Cardiac muscle cell (in vitro differentiated cells and primary cell): ENCODE results near the gene IKZF5. TPM values are rescaled to one million over a fixed set of nuclear protein-coding genes. Genes with fewer than 3 reads are reported as not detected.

Experiments
- DNase-seq, 2 donors: peaks; one replicate each; pipeline versions ENCODE4 v3.0.0 to v3.0.0-alpha.2; 2010 to 2017; ENCODE audit warnings: low read depth in 1 of 2, low spot score in 1 of 2
- H3K27ac ChIP-seq: fragments of 200-600 bp; sonication (generic); 2 replicates; pipeline ENCODE4 v1.5.1; 2016
- H3K27me3 ChIP-seq: fragments of 200-600 bp; sonication (generic); 2 replicates; pipeline ENCODE4 v1.6.0; 2016; ENCODE audit warnings: control low read depth
- H3K36me3 ChIP-seq: fragments of 200-600 bp; sonication (generic); 2 replicates; pipeline ENCODE4 v1.5.1; 2016; ENCODE audit warnings: control low read depth
- H3K4me1 ChIP-seq: fragments of 200-600 bp; sonication (generic); 2 replicates; pipeline ENCODE4 v1.8.1; 2017; ENCODE audit warnings: low read depth, mild to moderate bottlenecking, mixed run types
- H3K4me3 ChIP-seq: fragments of 200-600 bp; sonication (generic); 2 replicates; pipeline ENCODE4 v1.5.1; 2016; ENCODE audit warnings: mild to moderate bottlenecking
- H3K9me3 ChIP-seq: fragments of 200-600 bp; sonication (generic); 2 replicates; pipeline ENCODE4 v1.5.1; 2017; ENCODE audit warnings: low read depth, mild to moderate bottlenecking, control low read depth
- polyA plus RNA-seq: library from polyadenylated mRNA; unstranded; fragments of >200 nt; fragmentation: Nextera tagmentation; extraction: Ambion mirVana; gene quantifications from 2 replicates; pipeline ENCODE4 v1.2.1, GENCODE V29; 2016
- total RNA-seq: library from RNA; depleted of rRNA; stranded (reverse); fragments of >200 nt; gene quantifications from 2 replicates; pipeline ENCODE4 v1.2.3, GENCODE V29; 2016
- TF ChIP-seq, protein P1 (sequence below): IDR thresholded peaks from 2 replicates; pipeline ENCODE4 v1.5.1; 2012; ENCODE audit warnings: low read depth, mild to moderate bottlenecking, low read length

IKZF5 gene
- total and polyA plus RNA-seq, 2 experiments from 2014 or later, result 6.0 to 7.9 TPM

GRCh38 chr10:122998360-122998917, 10.2 kb downstream of the IKZF5 start:
- Histone ChIP-seq H3K9me3 (no peaks in the 10 kb centered on the region), H3K4me1 (no peaks in the 10 kb centered on the region), H3K27ac (no peak overlapping the region), H3K36me3 (peaks cover 17% of the 10 kb centered on the region), H3K27me3 (no peaks in the 10 kb centered on the region), H3K4me3 (no peak overlapping the region)
- TF ChIP-seq, protein P1, sequence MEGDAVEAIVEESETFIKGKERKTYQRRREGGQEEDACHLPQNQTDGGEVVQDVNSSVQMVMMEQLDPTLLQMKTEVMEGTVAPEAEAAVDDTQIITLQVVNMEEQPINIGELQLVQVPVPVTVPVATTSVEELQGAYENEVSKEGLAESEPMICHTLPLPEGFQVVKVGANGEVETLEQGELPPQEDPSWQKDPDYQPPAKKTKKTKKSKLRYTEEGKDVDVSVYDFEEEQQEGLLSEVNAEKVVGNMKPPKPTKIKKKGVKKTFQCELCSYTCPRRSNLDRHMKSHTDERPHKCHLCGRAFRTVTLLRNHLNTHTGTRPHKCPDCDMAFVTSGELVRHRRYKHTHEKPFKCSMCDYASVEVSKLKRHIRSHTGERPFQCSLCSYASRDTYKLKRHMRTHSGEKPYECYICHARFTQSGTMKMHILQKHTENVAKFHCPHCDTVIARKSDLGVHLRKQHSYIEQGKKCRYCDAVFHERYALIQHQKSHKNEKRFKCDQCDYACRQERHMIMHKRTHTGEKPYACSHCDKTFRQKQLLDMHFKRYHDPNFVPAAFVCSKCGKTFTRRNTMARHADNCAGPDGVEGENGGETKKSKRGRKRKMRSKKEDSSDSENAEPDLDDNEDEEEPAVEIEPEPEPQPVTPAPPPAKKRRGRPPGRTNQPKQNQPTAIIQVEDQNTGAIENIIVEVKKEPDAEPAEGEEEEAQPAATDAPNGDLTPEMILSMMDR, result no peak
- DNase-seq, result no peak

DNA sequence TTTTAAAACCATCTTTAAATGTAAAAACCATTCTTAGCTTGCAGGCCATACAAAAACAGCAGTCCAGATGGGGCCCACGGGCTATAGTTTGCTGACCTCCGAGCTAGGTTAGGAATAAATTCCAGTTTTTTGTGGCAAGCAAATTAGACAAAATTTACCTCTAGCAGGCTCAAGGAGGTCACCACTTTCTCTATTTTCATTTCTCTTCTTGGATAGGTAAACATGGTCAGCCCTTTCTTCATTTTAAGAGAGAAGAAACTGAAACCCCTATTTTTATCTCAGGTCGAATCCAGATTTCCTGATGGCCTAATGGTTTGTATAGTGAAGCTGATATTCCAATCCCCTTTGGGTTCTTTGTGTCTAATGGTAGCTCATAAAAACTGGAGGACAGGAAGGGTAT, 10.7 kb downstream of the IKZF5 start:
- Histone ChIP-seq H3K4me3 (no peak overlapping the region), H3K36me3 (peaks cover 17% of the 10 kb centered on the region), H3K27me3 (no peaks in the 10 kb centered on the region), H3K9me3 (no peaks in the 10 kb centered on the region), H3K27ac (no peak overlapping the region), H3K4me1 (no peaks in the 10 kb centered on the region)
- DNase-seq, result no peak
- TF ChIP-seq, protein P1, result no peak

GRCh38 chr10:122995936-122996335, 12.7 kb downstream of the IKZF5 start:
- TF ChIP-seq, protein P1, result no peak
- Histone ChIP-seq H3K27me3 (no peaks in the 10 kb centered on the region), H3K36me3 (peaks cover 25% of the 10 kb centered on the region), H3K4me1 (no peaks in the 10 kb centered on the region), H3K4me3 (no peak overlapping the region), H3K9me3 (no peaks in the 10 kb centered on the region), H3K27ac (no peak overlapping the region)
- no peak for DNase-seq

- no peaks in the 10 kb centered on the region for H3K27me3 ChIP-seq
- no peak overlapping the region for H3K27ac ChIP-seq
- H3K4me3 ChIP-seq, result no peak overlapping the region
- H3K4me1 ChIP-seq, result no peaks in the 10 kb centered on the region
- H3K36me3 ChIP-seq, result peaks cover 25% of the 10 kb centered on the region
- TF ChIP-seq, protein P1, result no peak
- H3K9me3 ChIP-seq, result no peaks in the 10 kb centered on the region
- no peak for DNase-seq
Measured at GRCh38 chr10:122993797-122994336, 14.7 kb downstream of the IKZF5 start.

DNA sequence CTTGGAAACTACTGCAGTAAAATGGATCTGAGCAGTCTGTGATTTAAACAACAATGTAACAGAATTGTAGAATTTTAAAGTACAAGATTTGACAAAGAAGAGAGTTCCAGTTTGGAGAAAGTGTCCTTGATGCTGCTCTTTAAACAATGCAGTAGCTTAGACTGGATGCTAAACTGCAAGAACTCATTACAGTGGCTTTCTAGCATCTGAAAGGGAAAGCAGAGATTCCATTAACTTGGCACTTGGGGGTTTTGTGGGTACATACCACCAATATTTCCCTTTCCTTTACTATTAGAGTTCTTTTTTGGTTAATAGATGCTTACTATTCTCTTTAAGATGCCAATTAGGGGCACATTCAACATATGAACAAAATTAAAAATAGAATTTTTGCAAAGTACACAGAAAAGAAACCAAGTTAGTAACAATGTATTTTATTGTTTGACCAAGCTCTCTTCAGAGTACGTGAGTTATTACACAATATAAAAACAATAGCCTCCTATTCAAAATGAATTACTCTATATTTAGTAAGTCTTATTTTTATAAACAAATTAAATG, 16.5 kb downstream of the IKZF5 start:
- Histone ChIP-seq H3K4me1 (no peaks in the 10 kb centered on the region), H3K27ac (no peak overlapping the region), H3K4me3 (no peak overlapping the region), H3K36me3 (peaks cover 25% of the 10 kb centered on the region), H3K9me3 (no peaks in the 10 kb centered on the region), H3K27me3 (no peaks in the 10 kb centered on the region)
- TF ChIP-seq, protein P1, result no peak
- DNase-seq, result no peak
